Hepatocyte (in vitro differentiated cells): ENCODE results near the gene CSRP1. TPM values are rescaled to one million over a fixed set of nuclear protein-coding genes. Genes with fewer than 3 reads are reported as not detected.
A peak's percentile ranks its signal among the peaks of the same experiment; 100 is the strongest.

ENCODE experiments used
- DNase-seq: peaks from one replicate; pipeline ENCODE4 v3.0.0-alpha.2; 2016; ENCODE audit warnings: low spot score
- H2AFZ ChIP-seq: fragments of 200-600 bp; sonication (generic); 2 replicates; pipeline ENCODE4 v1.6.0; 2016; ENCODE audit warnings: antibody characterized with exemption, mild to moderate bottlenecking
- H3K27ac ChIP-seq: fragments of 200-600 bp; sonication (generic); 2 replicates; pipeline ENCODE4 v1.5.1; 2016; ENCODE audit warnings: mild to moderate bottlenecking
- H3K27me3 ChIP-seq: fragments of 200-600 bp; sonication (generic); 2 replicates; pipeline ENCODE4 v1.6.1; 2016
- H3K36me3 ChIP-seq: fragments of 200-600 bp; sonication (generic); replicated peaks from 2 replicates; pipeline ENCODE4 v1.5.1; 2016; ENCODE audit warnings: low read depth; ENCODE audit not compliant: insufficient read depth
- H3K4me1 ChIP-seq: fragments of 200-600 bp; sonication (generic); 2 replicates; pipeline ENCODE4 v1.5.1; 2016; ENCODE audit warnings: mild to moderate bottlenecking, moderate library complexity; ENCODE audit not compliant: insufficient read depth
- H3K4me2 ChIP-seq: fragments of 200-600 bp; sonication (generic); 2 replicates; pipeline ENCODE4 v1.6.0; 2016
- H3K4me3 ChIP-seq: fragments of 200-600 bp; sonication (generic); 2 replicates; pipeline ENCODE4 v1.5.1; 2016; ENCODE audit warnings: mild to moderate bottlenecking
- H3K79me2 ChIP-seq: fragments of 200-600 bp; sonication (generic); 2 replicates; pipeline ENCODE4 v1.6.0; 2017; ENCODE audit warnings: mild to moderate bottlenecking
- H3K9me2 ChIP-seq: fragments of 200-600 bp; sonication (generic); replicated peaks from 2 replicates; pipeline ENCODE4 v1.6.0; 2017; ENCODE audit warnings: mild to moderate bottlenecking; ENCODE audit not compliant: insufficient read depth
- H3K9me3 ChIP-seq: fragments of 200-600 bp; sonication (generic); 2 replicates; pipeline ENCODE4 v1.5.1; 2016; ENCODE audit warnings: low read depth, mild to moderate bottlenecking
- H4K20me1 ChIP-seq: fragments of 200-600 bp; sonication (generic); 2 replicates; pipeline ENCODE4 v1.6.0; 2016; ENCODE audit warnings: mild to moderate bottlenecking; ENCODE audit not compliant: insufficient read depth, poor library complexity, severe bottlenecking
- EZH2 ChIP-seq: fragments of 200-600 bp; sonication (generic); IDR thresholded peaks from 2 replicates; pipeline ENCODE4 v1.6.1; 2016; ENCODE audit warnings: antibody characterized with exemption, mild to moderate bottlenecking, borderline replicate concordance
- EZH2phosphoT487 ChIP-seq: fragments of 200-600 bp; sonication (generic); IDR thresholded peaks from one replicate; pipeline ENCODE4 v1.6.1; 2018; ENCODE audit warnings: antibody characterized with exemption, mild to moderate bottlenecking, low read depth, moderate library complexity; ENCODE audit not compliant: unreplicated experiment, severe bottlenecking
- WGBS: methylation state at CpG from one replicate; pipeline ENCODE4 v1.1.6; 2016; ENCODE audit warnings: low lambda C conversion rate; ENCODE audit errors: missing lambda C conversion rate; 5-methylcytosine and 5-hydroxymethylcytosine counted together
- polyA plus RNA-seq: library from polyadenylated mRNA; unstranded; fragments of >200 nt; fragmentation: Nextera tagmentation; extraction: Ambion mirVana; gene quantifications from 2 replicates; pipeline ENCODE4 v1.2.1, GENCODE V29; 2016
- total RNA-seq: library from RNA; depleted of rRNA; stranded (reverse); fragments of >200 nt; gene quantifications from 2 replicates; pipeline ENCODE4 v1.2.3, GENCODE V29; 2014
- TF ChIP-seq, protein P1 (sequence below): fragments of 200-600 bp; sonication (generic); IDR thresholded peaks from 2 replicates; pipeline ENCODE4 v1.5.1; 2016; ENCODE audit warnings: antibody characterized with exemption, mild to moderate bottlenecking; ENCODE audit not compliant: poor library complexity

Gene CSRP1
- total and polyA plus RNA-seq, 2 experiments from 2014 or later = 50.9 to 76.0 TPM

DNA sequence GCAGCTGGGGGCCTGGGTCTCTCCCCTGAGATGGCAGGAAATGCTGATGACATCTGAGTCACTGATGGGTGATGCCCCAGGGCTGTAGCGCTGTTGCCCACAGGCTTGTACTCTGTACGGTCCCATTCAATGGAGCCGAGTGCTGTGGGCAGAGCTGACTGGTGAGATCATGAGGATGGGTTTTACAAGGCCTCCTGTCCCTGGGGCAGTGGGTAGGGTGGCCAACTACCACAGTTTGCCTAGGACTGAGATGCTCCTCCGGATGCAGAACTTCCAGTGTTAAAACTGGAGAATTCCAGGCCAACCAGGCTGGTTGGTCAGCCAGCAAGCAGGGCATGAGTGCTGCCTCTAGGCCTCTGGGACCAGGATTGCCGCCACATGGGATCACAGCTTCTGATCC is 47.1 kb downstream of the CSRP1 start:
- Histone ChIP-seq H3K4me2 (no peak overlapping the region), H3K79me2 (no peaks in the 10 kb centered on the region), H4K20me1 (no peaks in the 10 kb centered on the region), H3K4me1 (peaks cover 35% of the 10 kb centered on the region), H3K9me2 (no peaks in the 10 kb centered on the region), H2AFZ (no peak overlapping the region), H3K27ac (peak overlapping the region; percentile 90), H3K27me3 (no peaks in the 10 kb centered on the region), H3K36me3 (no peaks in the 10 kb centered on the region), H3K9me3 (no peaks in the 10 kb centered on the region), H3K4me3 (no peak overlapping the region)
- TF ChIP-seq EZH2phosphoT487 (no peak), EZH2 (no peak)
- TF ChIP-seq, protein P1, sequence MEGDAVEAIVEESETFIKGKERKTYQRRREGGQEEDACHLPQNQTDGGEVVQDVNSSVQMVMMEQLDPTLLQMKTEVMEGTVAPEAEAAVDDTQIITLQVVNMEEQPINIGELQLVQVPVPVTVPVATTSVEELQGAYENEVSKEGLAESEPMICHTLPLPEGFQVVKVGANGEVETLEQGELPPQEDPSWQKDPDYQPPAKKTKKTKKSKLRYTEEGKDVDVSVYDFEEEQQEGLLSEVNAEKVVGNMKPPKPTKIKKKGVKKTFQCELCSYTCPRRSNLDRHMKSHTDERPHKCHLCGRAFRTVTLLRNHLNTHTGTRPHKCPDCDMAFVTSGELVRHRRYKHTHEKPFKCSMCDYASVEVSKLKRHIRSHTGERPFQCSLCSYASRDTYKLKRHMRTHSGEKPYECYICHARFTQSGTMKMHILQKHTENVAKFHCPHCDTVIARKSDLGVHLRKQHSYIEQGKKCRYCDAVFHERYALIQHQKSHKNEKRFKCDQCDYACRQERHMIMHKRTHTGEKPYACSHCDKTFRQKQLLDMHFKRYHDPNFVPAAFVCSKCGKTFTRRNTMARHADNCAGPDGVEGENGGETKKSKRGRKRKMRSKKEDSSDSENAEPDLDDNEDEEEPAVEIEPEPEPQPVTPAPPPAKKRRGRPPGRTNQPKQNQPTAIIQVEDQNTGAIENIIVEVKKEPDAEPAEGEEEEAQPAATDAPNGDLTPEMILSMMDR = no peak
- WGBS = 94% methylated on average over 5 of the region's 5 CpGs
- peak; percentile 3 for DNase-seq

DNA sequence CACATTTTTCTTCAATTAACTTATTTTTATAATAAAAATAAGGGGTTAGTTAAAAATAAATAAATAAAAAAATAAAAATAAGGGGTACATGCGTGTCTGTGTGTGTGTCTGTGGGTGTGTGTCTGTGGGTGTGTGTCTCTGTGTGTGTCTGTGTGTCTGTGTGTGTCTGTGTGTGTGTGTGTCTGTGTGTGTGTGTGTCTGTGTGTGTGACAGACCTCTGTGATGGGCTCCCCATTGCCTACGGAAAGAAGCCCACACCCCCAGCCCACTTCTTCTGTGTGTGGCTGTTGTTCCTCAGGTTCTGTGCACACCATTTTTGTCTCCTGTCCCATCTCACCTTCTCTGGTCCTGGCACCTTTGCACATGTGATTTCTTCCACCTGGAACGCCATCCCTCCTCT is 47.9 kb downstream of the CSRP1 start:
- Histone ChIP-seq H3K27ac (no peak overlapping the region), H3K4me1 (peaks cover 35% of the 10 kb centered on the region)
- WGBS = 93% methylated on average over 3 of the region's 3 CpGs

DNA sequence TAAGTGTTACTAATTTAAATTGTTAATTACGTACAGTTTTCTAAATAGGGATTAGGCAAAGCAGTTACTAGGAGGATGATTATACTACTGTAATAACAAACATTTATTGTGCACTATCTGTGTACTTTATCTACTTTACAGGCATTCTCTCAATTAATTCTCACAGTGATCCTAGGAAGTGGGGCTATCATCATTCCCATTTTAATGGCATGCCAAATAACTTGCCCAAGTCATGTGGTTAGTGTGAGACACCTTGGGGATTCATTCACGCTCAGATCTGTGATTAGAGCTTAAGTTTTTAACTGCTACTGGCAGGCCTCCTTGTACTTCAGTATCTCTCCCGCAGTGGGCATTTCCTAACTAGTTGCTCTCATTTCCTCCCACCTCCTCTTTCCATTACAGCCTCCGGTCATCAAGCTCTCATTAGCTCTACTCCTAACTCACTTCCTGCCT is 49.4 kb downstream of the CSRP1 start:
- DNase-seq = no peak
- no peaks in the 10 kb centered on the region for H3K9me2 ChIP-seq
- H3K4me3 ChIP-seq = no peak overlapping the region
- peak overlapping the region; percentile 41 for H3K27ac ChIP-seq
- TF ChIP-seq EZH2 = no peak
- no peak for TF ChIP-seq EZH2phosphoT487
- TF ChIP-seq, protein P1 = no peak
- H4K20me1 ChIP-seq = no peaks in the 10 kb centered on the region
- H3K36me3 ChIP-seq = no peaks in the 10 kb centered on the region
- H3K9me3 ChIP-seq = no peaks in the 10 kb centered on the region
- peaks cover 32% of the 10 kb centered on the region for H3K4me1 ChIP-seq
- H3K79me2 ChIP-seq = no peaks in the 10 kb centered on the region
- no peak overlapping the region for H2AFZ ChIP-seq
- H3K4me2 ChIP-seq = no peak overlapping the region
- no peaks in the 10 kb centered on the region for H3K27me3 ChIP-seq
- WGBS = 71% methylated on average over 4 of the region's 4 CpGs

More for the DNA sequence above, 47.9 kb downstream of the CSRP1 start:
- Histone ChIP-seq H3K4me2 (no peak overlapping the region), H3K9me3 (no peaks in the 10 kb centered on the region), H3K9me2 (no peaks in the 10 kb centered on the region), H2AFZ (no peak overlapping the region), H3K79me2 (no peaks in the 10 kb centered on the region), H3K27me3 (no peaks in the 10 kb centered on the region), H3K36me3 (no peaks in the 10 kb centered on the region), H3K4me3 (no peak overlapping the region), H4K20me1 (no peaks in the 10 kb centered on the region)
- TF ChIP-seq EZH2phosphoT487 = no peak
- TF ChIP-seq, protein P1 = no peak
- TF ChIP-seq EZH2 = no peak
- no peak for DNase-seq
